Measurements from ENCODE around the gene GTPBP2. TPM values are rescaled to one million over a fixed set of nuclear protein-coding genes. Genes with fewer than 3 reads are reported as not detected.
"Not testable (repeated sequence)": the region's sequence is repeated elsewhere in the genome, so short reads cannot be mapped to it uniquely, and the experiment has no call there.

Gene GTPBP2
- polyA plus RNA-seq, 1 of the 3 experiments (the other 2 are of a cell fraction): 83.7 TPM

DNA sequence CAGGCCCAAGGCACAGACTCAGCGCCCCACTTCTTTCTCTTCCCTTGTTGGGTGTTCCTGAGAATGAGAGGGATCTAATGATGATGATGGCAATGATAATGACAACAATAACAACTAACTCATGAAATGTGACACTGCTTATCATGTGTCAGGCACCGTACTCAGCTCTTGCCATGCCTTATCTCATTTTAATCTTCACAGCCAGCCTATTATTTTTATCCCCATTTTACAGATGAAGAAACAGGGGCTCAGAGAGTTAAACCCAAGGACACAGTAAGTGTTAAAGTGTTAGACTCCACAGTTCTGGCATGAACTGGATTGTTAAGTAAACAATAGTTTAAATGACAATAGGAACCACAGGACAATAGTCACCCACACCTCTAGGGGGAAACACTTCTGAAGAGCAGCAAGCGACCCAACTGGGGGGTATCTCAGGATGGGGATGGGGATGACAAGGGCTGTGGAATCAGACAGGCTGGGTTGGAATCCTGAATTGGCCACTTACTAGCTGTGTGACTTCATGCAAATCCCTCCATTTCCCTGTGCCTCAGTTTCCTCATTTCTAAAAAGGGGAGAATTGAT is 28.2 kb upstream of the GTPBP2 start (continued):
- TF ChIP-seq, protein P1, sequence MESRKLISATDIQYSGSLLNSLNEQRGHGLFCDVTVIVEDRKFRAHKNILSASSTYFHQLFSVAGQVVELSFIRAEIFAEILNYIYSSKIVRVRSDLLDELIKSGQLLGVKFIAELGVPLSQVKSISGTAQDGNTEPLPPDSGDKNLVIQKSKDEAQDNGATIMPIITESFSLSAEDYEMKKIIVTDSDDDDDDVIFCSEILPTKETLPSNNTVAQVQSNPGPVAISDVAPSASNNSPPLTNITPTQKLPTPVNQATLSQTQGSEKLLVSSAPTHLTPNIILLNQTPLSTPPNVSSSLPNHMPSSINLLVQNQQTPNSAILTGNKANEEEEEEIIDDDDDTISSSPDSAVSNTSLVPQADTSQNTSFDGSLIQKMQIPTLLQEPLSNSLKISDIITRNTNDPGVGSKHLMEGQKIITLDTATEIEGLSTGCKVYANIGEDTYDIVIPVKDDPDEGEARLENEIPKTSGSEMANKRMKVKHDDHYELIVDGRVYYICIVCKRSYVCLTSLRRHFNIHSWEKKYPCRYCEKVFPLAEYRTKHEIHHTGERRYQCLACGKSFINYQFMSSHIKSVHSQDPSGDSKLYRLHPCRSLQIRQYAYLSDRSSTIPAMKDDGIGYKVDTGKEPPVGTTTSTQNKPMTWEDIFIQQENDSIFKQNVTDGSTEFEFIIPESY (IDR thresholded peaks at IDR 0.05; ENCODE audit: borderline replicate concordance, low read depth): no peak
- TF ChIP-seq SMC3 (IDR thresholded peaks at IDR 0.05; ENCODE audit: low read depth, low read length): no peak
- no peak for TF ChIP-seq FOXM1 (IDR thresholded peaks at IDR 0.05; ENCODE audit: low read depth)

DNA sequence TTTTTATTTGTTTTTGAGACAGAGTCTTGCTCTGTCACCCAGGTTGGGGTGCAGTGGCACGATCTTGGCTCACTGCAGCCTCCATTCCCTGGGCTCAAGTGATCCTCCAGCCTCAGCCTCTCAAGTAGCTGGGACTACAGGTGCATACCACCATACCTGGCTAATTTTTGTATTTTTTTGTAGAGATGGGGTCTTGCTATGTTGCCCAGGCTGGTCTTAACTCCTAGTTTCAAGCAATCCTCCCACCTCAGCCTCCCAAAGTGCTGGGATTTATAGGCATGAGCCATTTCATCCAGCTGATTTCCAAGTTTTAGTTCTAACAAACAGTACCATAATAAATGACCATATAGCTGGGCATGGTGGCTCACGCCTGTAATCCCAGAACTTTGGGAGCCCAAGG is 23.8 kb upstream of the GTPBP2 start:
- H3K27ac ChIP-seq (ENCODE audit: low read depth in 2 of 2, low read length in 1 of 2); H3K4me3 ChIP-seq (ENCODE audit: low read depth in 2 of 2, low read length in 1 of 2); H3K4me1 ChIP-seq (ENCODE audit: control insufficient read depth in 1 of 2, insufficient read depth in 2 of 2, low read depth in 1 of 2, low read length in 1 of 2); H2AFZ ChIP-seq (ENCODE audit: low read depth); H4K20me1 ChIP-seq (ENCODE audit: insufficient read depth); H3K9me3 ChIP-seq; H3K79me2 ChIP-seq (ENCODE audit: insufficient read depth); H3F3A ChIP-seq (replicated peaks; ENCODE audit: insufficient read depth); H3K4me2 ChIP-seq; DNase-seq; H3K9ac ChIP-seq; H3K36me3 ChIP-seq (replicated peaks in 1 of 2; ENCODE audit: control insufficient read depth in 1 of 2, insufficient read depth in 2 of 2, low read length in 1 of 2); H3K9me2 ChIP-seq; H3K27me3 ChIP-seq (ENCODE audit: insufficient read depth): not testable (repeated sequence)
- CTCF ChIA-PET: interaction anchor here (1.6 to 3.9 kb wide), 2 partner anchors 14 to 426 kb away, joined by 3 to 25 read pairs; no protein-coding TSS in a partner anchor
- POLR2A ChIA-PET: interaction anchor here (0.6 to 0.8 kb wide), 2 partner anchors 10 to 453 kb away, joined by 3 read pairs; no protein-coding TSS in a partner anchor
- WGBS (ENCODE audit: low lambda C conversion rate): 88% methylated on average over 2 of the region's 2 CpGs

DNA sequence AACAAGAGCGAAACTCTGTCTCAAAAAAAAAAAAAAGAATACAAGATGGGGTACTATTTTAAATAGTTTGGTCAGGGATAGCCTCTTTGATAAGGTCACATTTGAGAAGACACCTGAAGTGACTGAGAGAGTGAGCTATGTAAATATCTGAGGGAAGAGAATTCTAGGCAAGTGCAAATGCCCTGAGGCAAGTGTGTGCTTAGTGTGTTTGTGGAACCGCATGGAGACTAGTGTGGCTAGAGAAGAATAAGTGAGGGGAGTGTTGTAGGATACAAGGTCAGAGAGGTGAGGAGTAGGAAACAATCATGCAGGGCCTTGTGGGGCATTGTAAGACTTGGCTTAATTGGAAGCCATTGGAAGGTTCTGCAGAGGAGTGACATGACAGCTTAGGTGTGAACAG is 19.2 kb upstream of the GTPBP2 start:
- POLR2A ChIA-PET: no interaction called here
- H4K20me1 ChIP-seq (ENCODE audit: insufficient read depth): no peaks in the 10 kb centered on the region
- no peak overlapping the region for H3K4me2 ChIP-seq
- H3K4me3 ChIP-seq (ENCODE audit: low read depth in 2 of 2, low read length in 1 of 2): no peak overlapping the region
- no peaks in the 10 kb centered on the region for H3K9me3 ChIP-seq
- H3K27me3 ChIP-seq (ENCODE audit: insufficient read depth): no peaks in the 10 kb centered on the region
- TF ChIP-seq NRF1 (IDR thresholded peaks at IDR 0.05; ENCODE audit: low read depth, low read length): no peak
- no peak for TF ChIP-seq CHD2 (IDR thresholded peaks at IDR 0.05; ENCODE audit: low read length, partially characterized antibody)
- TF ChIP-seq NFIC (IDR thresholded peaks at IDR 0.05; ENCODE audit: borderline replicate concordance): no peak
- TF ChIP-seq EZH2phosphoT487 (IDR thresholded peaks at IDR 0.05; ENCODE audit: borderline replicate concordance, low read depth): no peak
- TF ChIP-seq MEF2A (IDR thresholded peaks at IDR 0.05; ENCODE audit: borderline replicate concordance, low read depth): no peak
- no peak for TF ChIP-seq POLR2AphosphoS5 (IDR thresholded peaks at IDR 0.05; ENCODE audit: low read depth, low read length)
- no peak for TF ChIP-seq REST (IDR thresholded peaks at IDR 0.05; ENCODE audit: low read depth, low read length)
- TF ChIP-seq, protein P2, sequence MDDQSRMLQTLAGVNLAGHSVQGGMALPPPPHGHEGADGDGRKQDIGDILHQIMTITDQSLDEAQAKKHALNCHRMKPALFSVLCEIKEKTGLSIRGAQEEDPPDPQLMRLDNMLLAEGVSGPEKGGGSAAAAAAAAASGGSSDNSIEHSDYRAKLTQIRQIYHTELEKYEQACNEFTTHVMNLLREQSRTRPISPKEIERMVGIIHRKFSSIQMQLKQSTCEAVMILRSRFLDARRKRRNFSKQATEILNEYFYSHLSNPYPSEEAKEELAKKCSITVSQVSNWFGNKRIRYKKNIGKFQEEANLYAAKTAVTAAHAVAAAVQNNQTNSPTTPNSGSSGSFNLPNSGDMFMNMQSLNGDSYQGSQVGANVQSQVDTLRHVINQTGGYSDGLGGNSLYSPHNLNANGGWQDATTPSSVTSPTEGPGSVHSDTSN (IDR thresholded peaks at IDR 0.05): no peak
- no peak for TF ChIP-seq USF1 (IDR thresholded peaks at IDR 0.05; ENCODE audit: borderline replicate concordance, low read depth)
- no peak for TF ChIP-seq GATA2 (CRISPR knock-in tag; IDR thresholded peaks at IDR 0.05)
- no peaks in the 10 kb centered on the region for H3F3A ChIP-seq (replicated peaks; ENCODE audit: insufficient read depth)
- 98% methylated on average over 2 of the region's 2 CpGs for WGBS (ENCODE audit: low lambda C conversion rate)
- no peaks in the 10 kb centered on the region for H3K9me2 ChIP-seq
- DNase-seq: no peak
- H3K27ac ChIP-seq (ENCODE audit: low read depth in 2 of 2, low read length in 1 of 2): no peak overlapping the region
- H3K4me1 ChIP-seq (ENCODE audit: control insufficient read depth in 1 of 2, insufficient read depth in 2 of 2, low read depth in 1 of 2, low read length in 1 of 2): no peaks in the 10 kb centered on the region
- CTCF ChIA-PET: interaction anchor here (1.0 to 1.9 kb wide), 5 partner anchors 12 to 40 kb away, joined by 3 to 5 read pairs (median 5); no protein-coding TSS in a partner anchor
- H3K79me2 ChIP-seq (ENCODE audit: insufficient read depth): no peaks in the 10 kb centered on the region
- H2AFZ ChIP-seq (ENCODE audit: low read depth): no peak overlapping the region
- H3K36me3 ChIP-seq (replicated peaks in 1 of 2; ENCODE audit: control insufficient read depth in 1 of 2, insufficient read depth in 2 of 2, low read length in 1 of 2): peaks cover 0 to 4% of the 10 kb centered on the region in 2 experiments
- no peak overlapping the region for H3K9ac ChIP-seq

Measured in SK-N-SH (cell line).